HG03457 (cell line): ENCODE results near the gene MSMP.

Experiments
- ATAC-seq: cut with Tn5 transposase; IDR thresholded peaks from one replicate; pipeline ENCODE4 v1.9.1; 2021; ENCODE audit warnings: moderate number of reproducible peaks; ENCODE audit not compliant: unreplicated experiment

MSMP gene

GRCh38 chr9:35754264-35754663 is at the start of gene MSMP:
Gene MSMP, minus strand, starts transcription at chr9:35754276. Its CDS starts 147 bp downstream, at chr9:35754129.
- ATAC-seq = no peak

GRCh38 chr9:35801328-35802128 is 47.5 kb upstream of the MSMP start:
- ATAC-seq = no peak

- no peak for ATAC-seq
Measured at GRCh38 chr9:35800530-35800929, 46.5 kb upstream of the MSMP start.

- no peak for ATAC-seq
Measured at GRCh38 chr9:35798658-35799374, 44.7 kb upstream of the MSMP start.

- no peak for ATAC-seq
Measured at GRCh38 chr9:35797311-35798109, 43.4 kb upstream of the MSMP start.

- no peak for ATAC-seq
Measured at GRCh38 chr9:35795695-35796094, 41.6 kb upstream of the MSMP start.

- ATAC-seq = no peak
Measured at GRCh38 chr9:35793461-35793860, 39.4 kb upstream of the MSMP start.

- ATAC-seq = no peak
Measured at GRCh38 chr9:35792826-35793225, 38.8 kb upstream of the MSMP start.

- no peak for ATAC-seq
Measured at GRCh38 chr9:35792024-35792813, 38.1 kb upstream of the MSMP start.

GRCh38 chr9:35791297-35791921 is 37.3 kb upstream of the MSMP start, which contains the start of gene NPR2:
Gene NPR2, plus strand, starts transcription at chr9:35791591. Its CDS starts 818 bp downstream, at chr9:35792409.
- ATAC-seq = no peak

GRCh38 chr9:35790385-35791296 is 36.6 kb upstream of the MSMP start:
- ATAC-seq = no peak

GRCh38 chr9:35790025-35790384 is 35.9 kb upstream of the MSMP start:
- no peak for ATAC-seq

GRCh38 chr9:35789541-35789940 is 35.5 kb upstream of the MSMP start:
- no peak for ATAC-seq

- no peak for ATAC-seq
Measured at GRCh38 chr9:35783418-35783817, 29.3 kb upstream of the MSMP start.

- no peak for ATAC-seq
Measured at GRCh38 chr9:35781066-35781465, 27.0 kb upstream of the MSMP start.

- no peak for ATAC-seq
Measured at GRCh38 chr9:35778496-35778895, 24.4 kb upstream of the MSMP start.

GRCh38 chr9:35776018-35776417 is 21.9 kb upstream of the MSMP start:
- ATAC-seq = no peak

- no peak for ATAC-seq
Measured at GRCh38 chr9:35774907-35775635, 21.0 kb upstream of the MSMP start.

GRCh38 chr9:35771943-35772342 is 17.9 kb upstream of the MSMP start:
- no peak for ATAC-seq
